Gastroesophageal sphincter (tissue), 3 donors: ENCODE data around the gene OR2H1.

Source experiments
- CTCF ChIP-seq, 4 experiments: fragments of 200-600 bp in 2 of 4; fragments of 450-650 bp in 2 of 4; sonication (generic) in 1 of 4; IDR thresholded peaks; one replicate each; pipeline ENCODE4 v1.5.1; 2017 to 2019; ENCODE audit warnings: antibody characterized with exemption in 4 of 4, mild to moderate bottlenecking in 2 of 4, moderate library complexity in 2 of 4
- EP300 ChIP-seq: sonication (generic); formaldehyde crosslinking; IDR thresholded peaks from one replicate; pipeline ENCODE4 v1.6.1; 2017; ENCODE audit warnings: antibody characterized with exemption, mild to moderate bottlenecking
- POLR2A ChIP-seq, 2 donors: fragments of 450-650 bp; IDR thresholded peaks; one replicate each; pipeline ENCODE4 v1.6.1; 2017; ENCODE audit warnings: antibody characterized with exemption in 2 of 2, mild to moderate bottlenecking in 2 of 2, moderate library complexity in 1 of 2
- POLR2AphosphoS5 ChIP-seq: sonication (generic); formaldehyde crosslinking; IDR thresholded peaks from one replicate; pipeline ENCODE4 v1.6.1; 2017; ENCODE audit warnings: antibody characterized with exemption

- TF ChIP-seq CTCF (IDR thresholded peaks at IDR 0.05) (no peak), POLR2A (IDR thresholded peaks at IDR 0.05) (no peak), POLR2AphosphoS5 (no peak), EP300 (no peak)
Observed at GRCh38 chr6:29506446-29507067, 49.6 kb downstream of the OR2H1 start.
